ENCODE results near the gene LETM1.

Gene LETM1

DNA sequence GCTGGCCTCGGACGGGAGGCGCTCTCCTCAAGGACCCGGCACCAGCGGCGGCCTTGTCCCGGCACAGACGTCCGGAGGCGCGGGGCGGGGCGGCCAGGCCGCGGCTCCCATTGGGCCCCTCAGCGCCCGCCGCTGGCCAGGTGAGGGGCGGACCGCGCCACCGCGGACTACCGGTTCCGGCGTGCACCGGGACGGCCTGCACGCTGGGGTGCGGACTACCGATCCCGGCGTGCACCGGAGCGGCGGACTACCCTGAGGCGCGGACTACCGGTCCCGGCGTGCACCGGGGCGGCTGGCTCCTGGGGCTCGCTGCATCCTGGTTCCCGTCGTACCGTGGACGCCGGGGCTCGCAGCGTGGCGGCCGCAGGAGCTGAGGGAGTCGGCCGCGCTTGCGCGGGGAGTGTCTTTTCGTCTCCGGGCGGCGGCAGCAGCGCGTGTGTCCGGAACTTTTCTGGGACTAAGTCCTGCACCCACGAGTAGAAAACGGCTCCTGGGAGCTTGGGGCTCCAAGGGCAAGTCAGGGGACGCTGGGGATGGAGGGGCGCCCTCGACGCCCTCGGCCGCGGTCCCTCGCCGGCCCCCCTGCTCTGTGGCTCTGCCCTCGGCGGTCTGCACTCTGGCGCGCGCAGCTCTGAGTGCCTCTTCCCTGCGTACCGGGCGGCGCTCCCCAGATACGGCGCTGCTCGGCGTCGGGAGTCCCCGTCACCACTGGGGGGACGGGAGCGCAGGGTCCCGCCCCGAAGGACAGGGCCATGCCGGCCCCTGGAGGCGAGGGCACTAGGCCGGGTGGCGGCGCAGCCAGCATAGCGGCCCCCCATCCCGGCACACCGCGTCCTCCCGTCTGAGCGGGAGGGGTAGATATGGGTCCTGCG lies at the start of gene LETM1:
TSS of gene LETM1 (minus strand) at position 86 of the 872 bp plus-strand sequence. CDS start 206 bp downstream, outside the sequence.
- DNase-seq: peak; percentile 95

DNA sequence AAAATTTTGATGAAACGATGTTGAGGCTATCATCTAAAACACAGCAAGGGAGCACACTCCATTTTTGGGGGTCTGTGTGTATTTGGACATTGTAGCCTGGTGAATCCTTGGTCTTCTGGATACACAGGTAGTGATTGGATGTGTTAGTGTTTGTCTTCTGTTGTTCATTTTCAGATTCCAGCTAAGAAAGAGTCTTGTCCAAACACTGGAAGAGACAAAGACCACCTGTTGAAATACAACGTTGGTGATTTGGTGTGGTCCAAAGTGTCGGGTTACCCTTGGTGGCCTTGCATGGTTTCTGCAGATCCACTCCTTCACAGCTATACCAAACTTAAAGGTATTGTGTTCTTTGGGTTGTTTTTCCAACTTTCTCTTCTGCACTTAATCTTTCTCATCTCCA lies 48.1 kb upstream of the LETM1 start:
- no peak for DNase-seq

DNA sequence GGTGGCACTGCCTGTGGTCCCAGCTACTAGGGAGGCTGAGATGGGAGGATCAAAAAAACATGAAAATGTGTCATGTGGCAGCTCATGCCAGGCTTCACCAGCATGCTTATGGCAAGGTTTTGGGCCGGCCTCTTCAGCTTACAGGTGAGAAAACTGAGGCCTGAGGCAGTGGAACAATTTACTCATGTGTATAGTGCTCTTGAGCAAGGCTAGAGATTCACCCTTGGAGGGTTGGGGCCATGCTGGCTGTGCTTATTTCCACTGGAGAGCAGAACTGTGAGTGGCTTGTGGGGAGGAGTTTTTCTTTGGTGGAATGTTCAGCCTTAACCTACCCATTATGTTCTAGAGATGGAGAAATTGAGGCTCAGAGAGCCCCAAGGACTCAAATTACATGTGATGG lies 47.1 kb upstream of the LETM1 start:
- no peak for DNase-seq

DNA sequence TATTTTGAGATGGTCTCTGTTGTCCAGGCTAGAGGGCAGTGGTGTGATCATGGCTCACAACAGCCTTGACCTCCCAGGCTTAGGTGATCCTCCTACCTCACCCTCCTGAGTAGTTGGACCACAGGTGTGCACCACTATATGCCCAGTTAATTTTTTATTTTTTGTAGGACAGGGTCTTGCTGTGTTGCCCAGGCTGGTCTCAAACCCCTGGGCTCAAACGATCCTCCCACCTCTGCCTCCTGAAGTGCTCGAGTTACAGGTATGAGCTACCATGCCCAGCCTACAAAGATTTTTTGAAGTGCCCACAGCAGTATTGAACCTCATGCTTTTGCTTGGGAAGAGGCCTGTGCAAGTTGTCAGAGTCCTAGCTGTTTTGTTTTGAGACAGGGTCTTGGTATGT lies 46.3 kb upstream of the LETM1 start:
- no peak for DNase-seq

DNA sequence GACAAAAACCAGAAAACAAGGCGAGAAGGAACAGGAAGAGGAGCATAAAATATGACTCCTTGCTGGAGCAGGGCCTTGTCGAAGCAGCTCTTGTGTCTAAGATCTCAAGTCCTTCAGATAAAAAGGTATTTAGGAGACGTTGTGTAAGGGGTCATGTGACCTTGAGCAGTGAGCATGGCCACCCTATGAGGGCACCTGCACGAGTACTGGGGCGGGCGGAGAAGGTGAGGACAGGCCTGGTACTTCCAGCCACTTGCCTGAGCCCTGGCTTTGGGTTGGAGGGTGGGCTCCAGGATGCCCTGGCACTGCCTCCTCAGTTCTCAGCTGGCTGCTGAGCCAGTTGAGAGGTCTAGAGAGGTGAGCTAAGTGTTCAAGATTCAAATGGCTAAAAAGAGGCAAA lies 45.2 kb upstream of the LETM1 start:
- no peak for DNase-seq

DNA sequence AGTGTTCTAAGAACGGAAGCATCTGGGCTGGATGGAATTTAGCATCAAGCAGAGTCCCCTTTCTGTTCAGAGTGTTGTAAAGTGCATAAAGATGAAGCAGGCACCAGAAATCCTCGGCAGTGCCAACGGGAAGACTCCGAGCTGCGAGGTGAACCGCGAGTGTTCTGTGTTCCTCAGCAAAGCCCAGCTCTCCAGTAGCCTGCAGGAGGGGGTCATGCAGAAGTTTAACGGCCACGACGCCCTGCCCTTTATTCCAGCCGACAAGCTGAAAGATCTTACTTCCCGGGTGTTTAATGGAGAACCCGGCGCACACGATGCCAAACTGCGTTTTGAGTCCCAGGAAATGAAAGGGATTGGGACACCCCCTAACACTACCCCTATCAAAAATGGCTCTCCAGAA lies 44.7 kb upstream of the LETM1 start:
- no peak for DNase-seq

DNA sequence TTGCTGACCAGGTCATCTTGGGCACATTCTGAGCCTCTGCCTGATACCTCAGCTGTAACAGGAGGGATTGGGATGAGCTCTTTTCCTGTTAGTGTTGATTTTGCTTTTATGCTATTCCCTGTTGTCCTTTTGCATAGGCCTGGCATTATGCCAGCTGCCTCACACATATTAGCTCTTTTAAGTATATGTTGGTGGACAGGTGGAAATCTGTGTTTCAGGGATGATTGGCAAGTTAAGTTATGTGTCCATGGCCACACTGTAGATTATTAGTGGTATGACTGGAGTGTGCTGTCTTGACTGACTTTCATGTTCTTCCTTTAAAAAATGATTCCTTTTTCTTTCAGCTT lies 44.1 kb upstream of the LETM1 start:
- DNase-seq: no peak

DNA sequence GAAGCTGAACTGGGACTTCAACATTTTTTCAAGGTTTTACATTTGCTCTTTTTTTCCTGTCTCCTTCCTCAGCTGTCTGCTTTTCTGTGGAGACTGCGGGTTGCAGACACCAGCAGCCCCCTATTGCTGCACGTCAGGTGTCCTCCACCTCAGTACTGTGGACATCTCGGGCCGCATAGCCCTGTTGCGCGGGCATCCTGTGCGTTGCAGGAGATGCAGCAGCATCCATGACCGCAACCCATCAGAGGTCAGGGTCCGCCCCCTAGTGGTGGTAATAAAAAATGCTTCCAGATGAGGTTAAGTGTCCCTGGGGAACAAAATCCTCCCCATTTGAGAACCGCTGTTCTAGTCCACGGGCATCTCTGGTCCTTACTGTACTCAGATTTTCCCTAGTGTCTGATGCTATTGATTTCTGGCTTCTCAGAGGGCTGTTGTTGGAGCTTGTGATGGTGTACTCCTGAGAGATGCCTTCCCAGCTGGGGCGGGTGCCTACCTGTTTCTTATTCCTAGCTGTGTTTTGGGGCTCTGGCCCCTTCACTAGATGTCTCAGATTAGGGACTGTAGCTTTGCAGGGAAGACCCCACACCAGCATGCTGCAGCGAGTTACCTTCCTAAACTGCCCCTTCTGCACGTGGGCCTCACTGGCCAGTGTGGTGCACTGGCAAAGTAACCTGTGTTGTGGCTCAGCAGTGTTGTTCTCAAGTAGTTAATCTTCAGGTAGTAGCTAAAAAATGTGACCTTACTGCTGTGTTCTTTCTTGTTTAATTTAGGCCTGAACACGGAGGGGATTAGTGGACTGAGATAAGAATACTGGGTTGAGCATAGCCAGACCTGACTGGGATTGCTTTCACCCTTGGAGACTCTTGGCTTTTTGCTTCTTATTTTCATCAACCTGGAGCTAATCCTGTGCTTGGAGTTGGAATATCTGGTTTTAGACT lies 43.5 kb upstream of the LETM1 start:
- DNase-seq: peak; percentile 76

DNA sequence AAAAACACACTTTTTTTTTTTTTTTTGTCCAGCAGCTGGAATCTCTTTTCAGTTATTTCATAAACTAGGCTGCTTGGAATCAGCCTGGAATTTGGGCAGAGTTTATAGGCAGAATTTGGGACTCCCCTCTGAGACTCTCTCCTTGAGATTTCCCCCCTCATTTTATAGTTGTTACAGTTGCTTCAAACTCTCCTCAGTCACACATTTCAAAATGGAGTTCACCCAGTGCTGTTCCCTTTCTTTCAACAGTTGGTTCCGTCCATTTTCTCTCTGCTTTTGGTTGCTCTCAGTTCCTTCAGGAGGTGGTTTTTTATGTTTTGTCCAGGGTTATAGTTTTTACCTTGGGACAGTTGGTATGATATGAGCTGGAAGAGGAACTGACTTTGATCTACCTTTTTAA lies 42.7 kb upstream of the LETM1 start:
- DNase-seq: no peak

DNA sequence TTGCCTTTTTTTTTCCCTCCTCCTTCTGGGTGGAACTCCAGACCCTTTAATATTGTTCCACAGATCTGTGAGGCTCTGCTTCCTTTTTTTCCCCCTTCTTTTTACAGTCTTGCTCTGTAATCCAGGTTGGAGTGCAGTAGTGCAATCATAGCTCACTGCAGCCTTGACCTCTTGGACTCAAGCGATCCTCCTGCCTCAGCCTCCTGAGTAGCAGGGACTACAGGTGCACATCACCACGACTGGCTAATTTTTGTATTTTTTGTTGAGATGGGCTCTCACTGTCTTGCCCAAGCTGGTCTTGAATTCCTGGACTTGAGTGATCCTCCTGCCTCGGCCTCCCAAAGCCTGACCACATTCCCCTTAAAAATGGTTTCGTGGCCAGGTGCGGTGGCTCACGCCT lies 42.1 kb upstream of the LETM1 start:
- DNase-seq: no peak

DNA sequence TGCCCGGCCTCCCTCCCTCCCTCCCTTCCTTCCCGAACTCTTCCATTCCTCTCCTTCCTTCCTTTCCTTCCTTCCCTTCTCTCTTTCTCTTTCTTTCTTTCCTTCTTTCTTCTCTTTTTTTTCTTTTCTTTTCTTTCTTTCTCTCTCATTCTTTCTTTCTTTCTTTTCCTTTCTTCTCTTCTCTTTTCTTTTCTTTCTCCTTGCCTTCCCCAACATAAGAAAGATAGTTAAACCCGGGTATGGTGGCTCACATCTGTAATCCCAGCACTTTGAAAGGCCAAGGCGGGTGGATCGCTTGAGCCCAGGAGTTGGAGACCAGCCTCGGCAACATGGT lies 40.7 kb upstream of the LETM1 start:
- no peak for DNase-seq

DNA sequence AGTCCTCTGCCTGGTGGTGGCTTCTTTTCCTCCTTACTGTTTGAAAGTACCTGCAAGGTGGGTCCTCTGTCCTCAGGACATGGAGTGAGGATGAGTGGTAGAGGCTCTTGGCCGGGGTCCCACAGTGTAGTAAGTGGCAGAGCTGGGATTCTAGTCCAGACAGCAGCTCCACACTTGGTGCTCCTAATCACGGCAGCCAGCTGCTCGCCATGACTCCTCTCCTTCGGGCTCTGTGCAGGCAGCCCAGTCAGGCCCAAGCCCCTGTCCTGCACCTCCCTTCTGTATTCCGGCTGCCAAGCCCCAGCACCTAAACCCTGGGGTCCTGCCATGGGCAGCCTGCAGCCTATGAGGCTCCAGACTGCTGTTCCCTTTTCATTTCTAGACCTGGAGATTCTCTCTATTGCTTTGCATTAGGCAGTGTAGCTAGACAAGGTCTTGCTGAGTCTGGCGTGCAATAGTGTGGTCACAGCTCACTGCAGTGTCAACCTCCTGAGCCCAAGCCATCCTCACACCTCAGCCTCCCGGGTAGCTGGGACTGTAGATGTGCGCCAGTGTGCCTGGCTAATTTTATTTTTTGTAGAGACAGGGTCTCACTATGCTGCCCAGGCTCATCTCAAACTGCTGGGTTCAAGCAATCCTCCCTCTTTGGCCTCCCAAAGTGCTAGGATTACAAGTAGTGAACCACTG lies 40.2 kb upstream of the LETM1 start:
- no peak for DNase-seq

DNA sequence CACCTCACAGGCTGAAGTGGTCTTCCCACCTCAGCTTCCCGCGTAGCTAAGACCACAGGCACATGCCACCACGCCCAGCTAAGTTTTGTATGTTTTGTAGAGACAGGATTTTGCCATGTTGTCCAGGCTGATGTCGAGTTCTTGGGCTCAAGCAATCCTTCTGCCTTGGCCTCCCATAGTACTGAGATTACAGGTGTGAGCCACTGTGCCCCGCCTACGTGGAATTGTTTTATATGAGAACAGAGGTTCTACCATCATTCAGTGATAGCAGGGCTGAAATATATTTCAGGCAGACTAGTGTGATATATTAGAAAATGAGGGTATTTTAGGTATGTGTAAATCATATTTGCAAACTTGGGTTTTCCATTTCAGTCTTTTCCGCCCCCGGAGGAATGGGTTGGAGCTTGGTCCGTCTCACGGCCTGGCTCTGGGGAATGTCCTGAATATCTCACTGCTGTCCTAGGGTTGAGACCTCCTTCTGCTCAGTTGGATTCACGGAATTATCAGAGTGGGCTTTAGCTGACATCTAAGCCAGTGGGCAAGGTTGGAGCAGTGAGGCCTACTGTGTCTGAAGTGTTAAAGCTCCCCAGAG lies 35.1 kb upstream of the LETM1 start:
- DNase-seq: no peak

DNA sequence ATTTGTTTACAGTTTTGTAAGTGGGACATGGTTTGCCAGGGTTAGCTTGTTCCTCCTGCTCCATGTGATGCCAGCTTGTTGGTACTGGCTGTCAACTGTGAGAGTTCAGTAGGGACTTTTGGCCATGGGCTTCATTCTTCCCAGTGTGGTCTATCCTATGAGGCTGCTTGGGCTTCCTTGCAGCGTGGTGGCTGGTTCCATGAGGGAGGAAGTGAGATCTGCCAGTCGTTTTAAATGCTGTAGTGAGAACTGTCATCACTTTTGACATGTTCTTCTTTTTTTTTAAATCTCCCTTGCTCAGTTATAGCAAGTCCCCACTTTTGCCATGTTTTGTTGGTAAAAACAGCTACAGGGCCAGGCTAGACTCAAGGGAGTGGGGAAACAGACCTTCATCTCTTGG lies 31.1 kb upstream of the LETM1 start:
- no peak for DNase-seq

DNA sequence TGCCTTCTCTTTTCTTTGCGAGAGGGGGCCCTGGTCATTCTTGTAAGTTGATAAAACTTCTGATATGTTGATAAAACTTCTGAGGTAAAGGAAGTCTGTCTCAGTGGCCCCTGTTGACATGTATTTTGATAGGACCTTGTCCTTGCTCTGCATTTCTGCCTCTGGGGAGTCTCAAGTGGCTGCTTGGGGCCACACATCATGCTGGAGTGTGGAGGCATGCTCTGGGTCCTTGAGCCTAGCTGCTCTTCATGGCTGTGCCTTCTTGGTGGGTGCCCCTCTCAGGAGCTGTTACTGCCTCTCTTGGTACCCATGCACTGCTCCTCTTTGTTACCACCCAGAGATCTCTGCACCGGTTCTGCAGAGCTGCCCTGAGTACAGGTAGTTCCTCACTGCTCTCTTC lies 29.5 kb upstream of the LETM1 start:
- DNase-seq: no peak

DNA sequence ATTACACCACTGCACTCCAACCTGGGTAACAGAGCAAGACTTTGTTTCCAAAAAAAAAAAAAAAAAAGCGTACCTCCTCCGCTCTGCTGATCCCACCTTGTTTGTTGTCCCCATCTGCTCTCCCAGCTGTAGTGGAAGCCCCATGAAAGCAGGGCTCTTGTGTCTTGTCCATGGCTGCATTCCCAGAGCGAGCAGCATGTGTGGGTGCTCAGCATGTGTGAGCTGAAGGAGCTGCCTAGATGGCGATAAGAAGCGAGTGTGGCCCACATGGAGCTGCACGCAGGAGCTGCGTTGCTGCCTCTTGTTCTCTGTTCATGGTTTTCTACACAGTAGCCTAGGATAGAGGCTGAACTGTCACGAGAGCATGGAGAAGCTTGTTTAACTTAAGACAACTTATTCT lies 27.6 kb upstream of the LETM1 start:
- DNase-seq: no peak

DNA sequence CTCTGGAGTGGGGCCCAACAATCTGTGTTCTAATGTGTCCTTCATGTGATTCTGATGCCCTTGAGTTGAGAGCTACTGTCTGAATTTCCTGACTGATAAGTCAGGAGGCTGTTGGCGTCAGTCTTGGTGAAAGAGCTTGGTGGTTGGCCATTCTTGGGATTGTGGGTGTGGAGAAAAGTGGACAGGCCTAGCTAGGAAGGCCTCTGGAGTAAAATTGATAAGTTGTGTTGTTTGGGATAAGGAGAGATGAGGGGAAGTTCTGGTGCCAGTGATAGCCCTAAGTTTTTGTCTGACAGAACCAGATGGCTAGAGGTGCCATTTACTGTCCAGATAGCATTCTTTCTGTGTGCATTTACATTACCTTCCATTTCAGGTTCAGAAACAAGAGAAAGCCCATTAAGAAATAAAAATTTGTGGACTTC lies 26.9 kb upstream of the LETM1 start:
- DNase-seq: no peak

DNA sequence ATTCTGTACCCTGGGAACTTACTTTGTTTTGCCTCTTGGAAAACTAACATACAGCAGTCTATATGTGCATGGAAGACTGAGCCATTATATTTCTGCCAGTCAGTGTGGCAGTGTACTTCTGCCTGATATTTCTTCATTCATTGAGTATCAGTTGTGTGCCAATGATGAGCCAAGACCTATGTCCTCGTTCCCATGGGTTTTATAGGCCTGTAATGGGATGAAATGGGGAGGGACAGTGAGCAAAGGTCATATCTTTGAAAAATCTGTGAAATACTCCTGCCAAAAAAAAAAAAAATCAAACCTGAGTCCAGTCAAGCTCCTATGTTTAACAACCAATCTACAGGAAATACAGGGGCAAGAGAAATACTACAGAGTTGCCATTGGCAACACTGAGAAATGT lies 24.4 kb upstream of the LETM1 start:
- DNase-seq: no peak

DNA sequence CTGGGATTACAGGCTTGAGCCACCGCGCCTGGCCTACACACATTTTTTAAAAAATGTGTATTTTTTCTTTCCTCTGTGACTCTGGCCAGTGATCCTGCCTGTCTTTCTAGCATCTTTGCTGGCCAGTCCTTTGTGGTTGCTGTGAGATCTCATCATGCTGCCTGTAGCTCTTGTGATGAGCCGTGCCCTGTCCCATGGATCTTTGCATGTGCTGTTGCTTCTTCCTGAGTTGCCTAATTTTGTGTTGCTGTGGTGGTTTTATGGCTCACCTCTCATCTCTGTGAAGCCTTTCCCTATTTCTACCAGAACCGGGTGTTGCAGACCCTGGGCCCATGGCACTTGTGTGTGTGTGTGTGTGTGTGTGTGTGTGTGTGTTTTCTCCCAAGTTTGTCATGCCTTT lies 23.5 kb upstream of the LETM1 start:
- no peak for DNase-seq

DNA sequence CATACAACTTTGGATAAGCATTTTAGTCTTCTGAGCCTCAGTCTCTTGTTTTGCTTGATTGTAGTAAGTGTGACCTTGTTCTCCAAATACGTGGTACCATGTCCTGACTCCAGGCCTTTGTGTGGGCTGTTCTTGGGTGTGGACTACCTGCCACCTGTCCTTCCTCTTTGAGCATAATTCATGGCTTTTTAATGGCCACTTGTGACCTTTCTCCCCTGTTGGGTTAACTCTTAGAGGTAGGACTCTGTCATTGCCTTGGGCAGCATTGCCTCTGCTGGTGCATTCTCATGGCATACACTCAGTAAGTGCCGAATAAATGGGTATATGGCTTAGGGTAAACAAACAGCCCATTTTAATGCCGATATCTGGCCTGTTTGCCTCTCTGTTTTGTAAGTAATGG lies 18.2 kb upstream of the LETM1 start:
- no peak for DNase-seq

DNA sequence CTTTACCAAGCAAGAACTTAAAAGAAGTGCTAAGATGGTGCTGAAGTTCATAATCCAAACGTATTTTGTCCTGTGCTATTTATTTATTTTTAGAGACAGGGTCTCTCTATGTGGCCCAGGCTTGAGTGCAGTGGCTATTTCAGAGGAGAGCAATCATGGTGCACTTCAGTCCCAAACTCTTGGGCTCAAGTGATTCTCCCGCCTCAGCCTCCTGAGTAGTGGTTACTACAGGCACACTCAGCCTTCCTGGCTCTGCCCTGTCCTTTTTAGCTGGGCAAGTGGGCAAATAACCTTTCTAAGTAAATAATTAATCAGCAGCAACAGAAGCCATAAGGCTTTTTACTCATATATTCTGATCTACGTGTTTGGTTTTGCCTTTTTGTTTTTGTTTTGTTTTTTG lies 17.8 kb upstream of the LETM1 start:
- no peak for DNase-seq

DNA sequence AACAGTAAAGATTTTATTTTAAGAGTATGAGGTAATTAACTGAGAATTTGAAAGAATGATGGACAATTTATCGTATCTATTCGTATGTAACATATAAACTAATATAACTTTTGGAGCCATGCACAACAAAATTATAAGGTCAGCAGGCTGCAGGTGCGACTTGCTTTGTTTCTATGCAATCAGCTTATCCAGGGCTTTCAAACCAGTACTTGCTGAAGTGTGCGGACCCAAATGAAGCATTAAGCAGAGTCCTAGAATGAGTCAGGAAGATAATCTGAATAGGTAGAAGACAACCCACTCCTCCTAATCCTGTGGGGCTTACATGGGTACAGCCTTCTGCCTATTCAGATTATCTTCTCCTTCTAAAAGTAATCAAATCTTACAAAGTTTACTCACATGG lies 17.3 kb upstream of the LETM1 start:
- no peak for DNase-seq

DNA sequence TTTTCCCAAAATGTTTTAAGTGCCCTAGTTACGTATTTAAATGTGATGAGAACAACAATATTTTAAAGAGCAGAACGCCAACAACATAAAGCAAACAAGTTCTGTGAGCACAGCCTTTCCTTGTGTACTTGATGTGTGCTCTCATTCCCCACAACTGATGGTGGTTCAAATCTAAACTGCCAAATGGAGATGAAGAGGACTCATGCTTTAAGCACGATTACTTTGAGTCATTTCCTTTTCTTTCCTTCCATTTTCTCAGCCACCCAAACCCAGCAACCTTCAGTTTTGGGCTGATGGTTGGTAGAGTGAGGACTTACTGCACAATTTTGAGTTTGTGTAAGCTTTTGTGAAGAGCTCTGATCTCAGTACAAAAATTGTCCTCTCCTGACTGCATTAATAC lies 16.9 kb upstream of the LETM1 start:
- DNase-seq: peak; percentile 82
